Activated effector memory CD4-positive, alpha-beta T cell treated with Interleukin-2 at 50 U/mL for 16 hours (primary cell): Measurements from ENCODE around the gene ZNF497.
"Not testable (repeated sequence)": the region's sequence is repeated elsewhere in the genome, so short reads cannot be mapped to it uniquely, and the experiment has no call there.

Source experiments
- DNase-seq: peaks from one replicate; pipeline ENCODE4 v3.0.0-alpha.2; 2020

The ZNF497 gene

GRCh38 chr19:58393725-58394033 is 31.1 kb upstream of the ZNF497 start:
- no peak for DNase-seq

- no peak for DNase-seq
These were observed 30.6 kb upstream of the ZNF497 start for GRCh38 chr19:58392945-58393724.

- no peak for DNase-seq
These were observed 25.6 kb upstream of the ZNF497 start for GRCh38 chr19:58388175-58388526.

- no peak for DNase-seq
These were observed 25.0 kb upstream of the ZNF497 start for GRCh38 chr19:58387338-58388174.

- DNase-seq, result peak; percentile 94
These were observed 24.2 kb upstream of the ZNF497 start, which contains the start of gene RPS5 for GRCh38 chr19:58386576-58387337. Gene RPS5 (plus strand): TSS chr19:58387269. CDS start chr19:58388138, 869 bp downstream.

- no peak for DNase-seq
These were observed 23.5 kb upstream of the ZNF497 start for GRCh38 chr19:58385891-58386575.

GRCh38 chr19:58385313-58385890 is 22.9 kb upstream of the ZNF497 start:
- no peak for DNase-seq

- no peak for DNase-seq
These were observed 20.5 kb upstream of the ZNF497 start for GRCh38 chr19:58382997-58383603.

- no peak for DNase-seq
These were observed 19.1 kb upstream of the ZNF497 start for GRCh38 chr19:58381460-58382212.

GRCh38 chr19:58380662-58381459 is 18.3 kb upstream of the ZNF497 start, which contains the start of gene ZNF837:
Gene ZNF837 (minus strand): TSS chr19:58381030. CDS start chr19:58369332, 11,698 bp downstream.
- DNase-seq, result peak; percentile 98

- DNase-seq, result peak; percentile 10
These were observed 17.6 kb upstream of the ZNF497 start for GRCh38 chr19:58380037-58380661.

- DNase-seq, result no peak
These were observed 16.7 kb upstream of the ZNF497 start for GRCh38 chr19:58379246-58379645.

GRCh38 chr19:58376724-58377123 is 14.2 kb upstream of the ZNF497 start:
- not testable (repeated sequence) for DNase-seq

- no peak for DNase-seq
These were observed 11.6 kb upstream of the ZNF497 start for GRCh38 chr19:58374200-58374599.

- DNase-seq, result no peak
These were observed 10.0 kb upstream of the ZNF497 start for GRCh38 chr19:58372311-58373133.

GRCh38 chr19:58368561-58369360 is 6.2 kb upstream of the ZNF497 start:
- no peak for DNase-seq

GRCh38 chr19:58367698-58368454 is 5.3 kb upstream of the ZNF497 start:
- DNase-seq, result no peak
